ENCODE measurements around the gene SLC7A6.

Gene SLC7A6

GRCh38 chr16:68347605-68348004 is 83.3 kb downstream of the SLC7A6 start:
- peak overlapping the region; percentile 62 for H3K27ac ChIP-seq (ENCODE audit: low read depth, low read length, poor library complexity, severe bottlenecking)
- H3K4me2 ChIP-seq (ENCODE audit: low read length) = no peak overlapping the region
- no peaks in the 10 kb centered on the region for H3K9me2 ChIP-seq (ENCODE audit: low read depth, low read length)
- TF ChIP-seq EZH2 (IDR thresholded peaks at IDR 0.05; ENCODE audit: borderline replicate concordance, low read length) (no peak), CTCF (IDR thresholded peaks at IDR 0.05; ENCODE audit: low read length) (no peak)
- H3K36me3 ChIP-seq (ENCODE audit: insufficient read depth, low read length) = peaks cover 88% of the 10 kb centered on the region
- H3K4me1 ChIP-seq (ENCODE audit: insufficient read depth, low read length, severe bottlenecking) = peaks cover 18% of the 10 kb centered on the region
- no peaks in the 10 kb centered on the region for H3K27me3 ChIP-seq (ENCODE audit: insufficient read depth, low read length)
- no peaks in the 10 kb centered on the region for H3K9me3 ChIP-seq (ENCODE audit: low read length)
- H3K9ac ChIP-seq (ENCODE audit: low read length) = no peak overlapping the region
- no peaks in the 10 kb centered on the region for H4K20me1 ChIP-seq (ENCODE audit: insufficient read depth, low read length)
- H3F3A ChIP-seq (ENCODE audit: insufficient read depth, low read length) = no peaks in the 10 kb centered on the region
- H3K4me3 ChIP-seq (ENCODE audit: low read depth, low read length, poor library complexity, severe bottlenecking) = no peak overlapping the region
- H3K79me2 ChIP-seq (ENCODE audit: insufficient read depth, low read length) = no peaks in the 10 kb centered on the region
- H2AFZ ChIP-seq (ENCODE audit: low read length) = no peak overlapping the region

DNA sequence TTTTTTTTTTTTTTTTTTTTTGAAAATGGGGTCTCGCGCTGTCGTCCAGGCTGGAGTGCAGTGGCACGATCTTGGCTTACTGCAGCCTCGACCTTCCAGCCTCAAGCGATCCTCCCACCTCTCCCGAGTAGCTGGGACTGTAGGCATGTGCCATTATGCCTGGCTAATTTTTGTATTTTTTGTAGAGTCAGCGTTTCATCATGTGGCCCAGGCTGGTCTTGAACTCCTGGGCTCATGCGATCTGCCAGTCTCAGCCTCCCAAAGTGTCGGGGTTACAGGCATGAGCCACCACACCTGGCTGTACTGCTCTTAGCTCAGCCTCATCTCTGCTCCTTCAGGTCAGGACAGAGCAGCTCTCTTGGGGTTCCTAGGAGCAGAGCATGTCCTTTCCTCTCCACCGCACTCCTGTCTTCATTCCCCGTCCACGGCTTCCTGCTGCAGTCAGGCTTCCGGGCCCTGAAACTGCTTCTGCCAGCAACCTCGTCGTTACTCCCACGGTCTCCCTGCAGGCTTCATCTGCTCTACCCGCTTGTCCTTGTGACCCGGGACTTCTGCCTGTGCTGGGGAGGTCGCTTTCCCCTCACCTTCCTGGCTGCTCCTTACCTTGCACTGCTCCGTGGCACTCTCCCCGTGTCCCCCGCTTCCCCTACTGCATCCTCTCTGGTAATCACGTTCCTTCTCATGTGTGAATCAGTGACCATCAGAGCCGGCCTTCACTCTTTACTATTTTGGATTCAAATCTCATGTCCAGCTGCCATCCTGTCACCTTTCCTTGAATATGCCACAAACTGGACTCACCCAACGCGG is 84.5 kb downstream of the SLC7A6 start:
- Histone ChIP-seq H3K4me3 (ENCODE audit: low read depth, low read length, poor library complexity, severe bottlenecking) (no peak overlapping the region), H3K9me2 (ENCODE audit: low read depth, low read length) (no peaks in the 10 kb centered on the region), H3K4me2 (ENCODE audit: low read length) (no peak overlapping the region), H4K20me1 (ENCODE audit: insufficient read depth, low read length) (no peaks in the 10 kb centered on the region), H3K79me2 (ENCODE audit: insufficient read depth, low read length) (no peaks in the 10 kb centered on the region), H3F3A (ENCODE audit: insufficient read depth, low read length) (no peaks in the 10 kb centered on the region), H3K36me3 (ENCODE audit: insufficient read depth, low read length) (peaks cover 91% of the 10 kb centered on the region), H3K4me1 (ENCODE audit: insufficient read depth, low read length, severe bottlenecking) (peaks cover 18% of the 10 kb centered on the region), H3K27me3 (ENCODE audit: insufficient read depth, low read length) (no peaks in the 10 kb centered on the region), H3K27ac (ENCODE audit: low read depth, low read length, poor library complexity, severe bottlenecking) (no peak overlapping the region), H2AFZ (ENCODE audit: low read length) (no peak overlapping the region), H3K9me3 (ENCODE audit: low read length) (no peaks in the 10 kb centered on the region), H3K9ac (ENCODE audit: low read length) (no peak overlapping the region)
- no peak for TF ChIP-seq CTCF (IDR thresholded peaks at IDR 0.05; ENCODE audit: low read length)
- TF ChIP-seq EZH2 (IDR thresholded peaks at IDR 0.05; ENCODE audit: borderline replicate concordance, low read length) = no peak

DNA sequence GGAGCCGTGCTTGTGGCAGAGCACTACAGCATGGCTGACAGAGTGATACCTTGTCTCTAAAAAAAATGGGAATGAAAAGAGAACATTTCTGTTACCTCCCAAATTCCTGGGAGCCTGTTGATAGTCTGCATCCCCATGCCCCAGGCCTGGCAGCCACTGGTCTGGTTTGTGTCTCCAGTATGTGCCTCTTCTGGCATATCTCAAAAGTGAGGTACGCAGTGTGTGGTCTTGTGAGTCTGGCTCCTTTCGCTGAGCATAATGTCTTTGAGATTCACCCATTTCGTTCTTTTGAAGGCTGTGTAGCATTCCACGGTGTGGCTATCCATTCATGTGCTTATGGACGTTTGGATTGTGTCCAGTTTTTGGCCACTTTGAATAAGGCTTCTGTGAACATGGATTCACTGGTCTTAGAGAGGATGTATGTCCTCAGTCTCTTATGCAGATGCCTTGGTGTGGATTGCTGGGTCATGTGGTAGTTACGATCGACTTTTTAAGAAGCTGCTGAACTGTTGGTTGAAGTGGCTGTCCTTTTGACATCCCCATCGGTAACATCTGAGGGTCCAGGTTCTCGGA is 85.6 kb downstream of the SLC7A6 start:
- Histone ChIP-seq H3K79me2 (ENCODE audit: insufficient read depth, low read length) (no peaks in the 10 kb centered on the region), H3K4me2 (ENCODE audit: low read length) (no peak overlapping the region)

More for the DNA sequence above, 85.6 kb downstream of the SLC7A6 start:
- Histone ChIP-seq H3K9me3 (ENCODE audit: low read length) (no peaks in the 10 kb centered on the region), H3K4me1 (ENCODE audit: insufficient read depth, low read length, severe bottlenecking) (peaks cover 18% of the 10 kb centered on the region), H3K4me3 (ENCODE audit: low read depth, low read length, poor library complexity, severe bottlenecking) (no peak overlapping the region), H4K20me1 (ENCODE audit: insufficient read depth, low read length) (no peaks in the 10 kb centered on the region), H3F3A (ENCODE audit: insufficient read depth, low read length) (no peaks in the 10 kb centered on the region), H3K27me3 (ENCODE audit: insufficient read depth, low read length) (no peaks in the 10 kb centered on the region), H2AFZ (ENCODE audit: low read length) (no peak overlapping the region), H3K9ac (ENCODE audit: low read length) (no peak overlapping the region), H3K9me2 (ENCODE audit: low read depth, low read length) (no peaks in the 10 kb centered on the region), H3K27ac (ENCODE audit: low read depth, low read length, poor library complexity, severe bottlenecking) (no peak overlapping the region), H3K36me3 (ENCODE audit: insufficient read depth, low read length) (peaks cover 93% of the 10 kb centered on the region)
- no peak for TF ChIP-seq EZH2 (IDR thresholded peaks at IDR 0.05; ENCODE audit: borderline replicate concordance, low read length)
- TF ChIP-seq CTCF (IDR thresholded peaks at IDR 0.05; ENCODE audit: low read length) = no peak

Measured in OCI-LY1 (cell line).